Neutrophil (primary cell): ENCODE data around the gene REG4.

ENCODE experiments used
- H3K27ac ChIP-seq: fragments of 200-600 bp; sonication (generic); 2 replicates; pipeline ENCODE4 v1.5.1; 2016; ENCODE audit warnings: mild to moderate bottlenecking, moderate library complexity
- H3K27me3 ChIP-seq: fragments of 200-600 bp; sonication (generic); 2 replicates; pipeline ENCODE4 v1.6.0; 2016; ENCODE audit warnings: mild to moderate bottlenecking
- H3K36me3 ChIP-seq: fragments of 200-600 bp; sonication (generic); 2 replicates; pipeline ENCODE4 v1.5.1; 2017
- H3K4me1 ChIP-seq, 2 experiments: fragments of 200-600 bp in 1 of 2; sonication (generic) in 1 of 2; 1 replicate in 1 of 2; 2 replicates in 1 of 2; pipeline versions ENCODE4 v1.5.1 to v1.6.1; 2013 to 2016; ENCODE audit warnings: low read depth in 1 of 2, low read length in 1 of 2, mild to moderate bottlenecking in 1 of 2, moderate library complexity in 1 of 2; ENCODE audit not compliant: control insufficient read depth in 1 of 2, insufficient read depth in 1 of 2
- H3K4me3 ChIP-seq, 2 experiments: fragments of 200-600 bp in 1 of 2; sonication (generic) in 1 of 2; 1 replicate in 1 of 2; 2 replicates in 1 of 2; pipeline ENCODE4 v1.5.1; 2013 to 2016; ENCODE audit warnings: low read depth in 1 of 2, low read length in 1 of 2, mild to moderate bottlenecking in 1 of 2, moderate library complexity in 1 of 2
- H3K9me3 ChIP-seq: fragments of 200-600 bp; sonication (generic); 2 replicates; pipeline ENCODE4 v1.5.1; 2016
- CTCF ChIP-seq: fragments of 200-600 bp; sonication (generic); IDR thresholded peaks from 2 replicates; pipeline ENCODE4 v1.5.1; 2016; ENCODE audit warnings: antibody characterized with exemption

Gene REG4

GRCh38 chr1:119771016-119771415 is 40.2 kb downstream of the REG4 start:
- H3K27me3 ChIP-seq, result no peaks in the 10 kb centered on the region
- no peaks in the 10 kb centered on the region for H3K36me3 ChIP-seq
- H3K4me1 ChIP-seq, result no peaks in the 10 kb centered on the region
- H3K27ac ChIP-seq, result no peak overlapping the region
- H3K4me3 ChIP-seq, result no peak overlapping the region
- no peak for TF ChIP-seq CTCF
- H3K9me3 ChIP-seq, result no peaks in the 10 kb centered on the region

- Histone ChIP-seq H3K27me3 (no peaks in the 10 kb centered on the region), H3K36me3 (no peaks in the 10 kb centered on the region), H3K9me3 (no peaks in the 10 kb centered on the region), H3K27ac (no peak within 1 kb of the TSS), H3K4me3 (no peak within 1 kb of the TSS), H3K4me1 (no peaks in the 10 kb centered on the region)
- no peak for TF ChIP-seq CTCF
Observed at GRCh38 chr1:119768778-119769177, 42.5 kb downstream of the REG4 start, which contains the start of gene HMGCS2. Gene HMGCS2, minus strand, starts transcription at chr1:119768905. Its CDS starts 61 bp downstream, at chr1:119768844.

- Histone ChIP-seq H3K9me3 (no peaks in the 10 kb centered on the region), H3K36me3 (no peaks in the 10 kb centered on the region), H3K4me1 (no peaks in the 10 kb centered on the region), H3K27me3 (no peaks in the 10 kb centered on the region), H3K4me3 (no peak overlapping the region), H3K27ac (no peak overlapping the region)
- TF ChIP-seq CTCF, result no peak
Observed at GRCh38 chr1:119767486-119767885, 43.8 kb downstream of the REG4 start.

GRCh38 chr1:119766374-119766794 is 44.9 kb downstream of the REG4 start:
- TF ChIP-seq CTCF, result no peak
- no peaks in the 10 kb centered on the region for H3K4me1 ChIP-seq
- no peak overlapping the region for H3K4me3 ChIP-seq
- no peaks in the 10 kb centered on the region for H3K27me3 ChIP-seq
- no peaks in the 10 kb centered on the region for H3K9me3 ChIP-seq
- H3K27ac ChIP-seq, result no peak overlapping the region
- H3K36me3 ChIP-seq, result no peaks in the 10 kb centered on the region

- no peak overlapping the region for H3K4me3 ChIP-seq
- no peaks in the 10 kb centered on the region for H3K9me3 ChIP-seq
- H3K27me3 ChIP-seq, result no peaks in the 10 kb centered on the region
- no peak overlapping the region for H3K27ac ChIP-seq
- no peaks in the 10 kb centered on the region for H3K4me1 ChIP-seq
- no peaks in the 10 kb centered on the region for H3K36me3 ChIP-seq
- TF ChIP-seq CTCF, result no peak
Observed at GRCh38 chr1:119764220-119764619, 47.0 kb downstream of the REG4 start.

GRCh38 chr1:119762953-119763352 is 48.3 kb downstream of the REG4 start:
- H3K36me3 ChIP-seq, result no peaks in the 10 kb centered on the region
- H3K27me3 ChIP-seq, result no peaks in the 10 kb centered on the region
- no peaks in the 10 kb centered on the region for H3K9me3 ChIP-seq
- H3K27ac ChIP-seq, result no peak overlapping the region
- H3K4me1 ChIP-seq, result no peaks in the 10 kb centered on the region
- no peak for TF ChIP-seq CTCF
- no peak overlapping the region for H3K4me3 ChIP-seq
